SU-DHL-6 (cell line): Measurements from ENCODE around the gene RBM43.

Experiments used
- H2AFZ ChIP-seq: fragments of 200-600 bp; sonication (generic); 2 replicates; pipeline ENCODE4 v1.6.1; 2014; ENCODE audit warnings: low read depth, mild to moderate bottlenecking, moderate library complexity, mixed read lengths, antibody characterized with exemption, low read length; ENCODE audit not compliant: severe bottlenecking
- H3F3A ChIP-seq: fragments of 200-600 bp; shearing (Covaris generic); 2 replicates; pipeline ENCODE4 v1.6.0; 2016; ENCODE audit warnings: antibody characterized with exemption, mild to moderate bottlenecking; ENCODE audit not compliant: insufficient read depth
- H3K27ac ChIP-seq: fragments of 200-600 bp; sonication (generic); 2 replicates; pipeline ENCODE4 v1.5.1; 2016; ENCODE audit warnings: low read depth, mild to moderate bottlenecking, low read length, moderate library complexity, mixed read lengths
- H3K27me3 ChIP-seq: fragments of 200-600 bp; sonication (generic), shearing (Covaris generic); 2 replicates; pipeline ENCODE4 v1.6.0; 2014; ENCODE audit warnings: mild to moderate bottlenecking, low read length
- H3K36me3 ChIP-seq: fragments of 200-600 bp; sonication (generic); 2 replicates; pipeline ENCODE4 v1.6.1; 2014; ENCODE audit warnings: mild to moderate bottlenecking, low read length, mixed read lengths
- H3K4me2 ChIP-seq: fragments of 300-600, 200-600 bp; shearing (Covaris generic), sonication (generic); 2 replicates; pipeline ENCODE4 v1.6.0; 2014; ENCODE audit warnings: low read length, low read depth, mild to moderate bottlenecking; ENCODE audit not compliant: poor library complexity, severe bottlenecking
- H3K4me3 ChIP-seq: fragments of 200-600 bp; sonication (generic); 2 replicates; pipeline ENCODE4 v1.5.1; 2014; ENCODE audit warnings: antibody characterized with exemption, low read length, mild to moderate bottlenecking, mixed read lengths; ENCODE audit not compliant: insufficient read depth, poor library complexity, severe bottlenecking
- H3K79me2 ChIP-seq: fragments of 200-600 bp; sonication (generic); 2 replicates; pipeline ENCODE4 v1.6.1; 2014; ENCODE audit warnings: mild to moderate bottlenecking, low read length, moderate library complexity; ENCODE audit not compliant: insufficient read depth
- H3K9ac ChIP-seq: fragments of 200-600 bp; sonication (generic); 2 replicates; pipeline ENCODE4 v1.7.0; 2014; ENCODE audit warnings: mild to moderate bottlenecking, low read length
- H3K9me2 ChIP-seq: fragments of 200-600 bp; sonication (generic); replicated peaks from 2 replicates; pipeline ENCODE4 v1.6.1; 2014; ENCODE audit warnings: low read length; ENCODE audit not compliant: insufficient read depth
- H3K9me3 ChIP-seq: fragments of 200-600 bp; sonication (generic); 2 replicates; pipeline ENCODE4 v1.6.1; 2014; ENCODE audit warnings: low read length, mixed read lengths; ENCODE audit not compliant: insufficient read depth
- H4K20me1 ChIP-seq: fragments of 200-600 bp; sonication (generic); 2 replicates; pipeline ENCODE4 v1.6.1; 2014; ENCODE audit warnings: low read depth, mild to moderate bottlenecking, antibody characterized with exemption, low read length, moderate library complexity, mixed read lengths
- CTCF ChIP-seq: fragments of 200-600 bp; sonication (generic); IDR thresholded peaks from one replicate; pipeline ENCODE4 v1.5.1; 2017; ENCODE audit warnings: antibody characterized with exemption, mild to moderate bottlenecking, low read length, moderate library complexity; ENCODE audit not compliant: insufficient read depth, poor library complexity, severe bottlenecking
- EZH2phosphoT487 ChIP-seq: fragments of 200-600 bp; sonication (generic), shearing (Covaris generic); conservative IDR thresholded peaks from 2 replicates; pipeline ENCODE4 v1.6.1; 2018; ENCODE audit warnings: mild to moderate bottlenecking, antibody characterized with exemption, low read length, moderate library complexity, mixed read lengths

The RBM43 gene

GRCh38 chr2:151275291-151275690 is 13.6 kb upstream of the RBM43 start:
- Histone ChIP-seq H2AFZ (no peak overlapping the region), H3K27ac (no peak overlapping the region), H3F3A (no peaks in the 10 kb centered on the region), H3K36me3 (no peaks in the 10 kb centered on the region), H4K20me1 (no peaks in the 10 kb centered on the region), H3K9ac (no peak overlapping the region), H3K79me2 (no peaks in the 10 kb centered on the region), H3K27me3 (no peaks in the 10 kb centered on the region), H3K9me3 (no peaks in the 10 kb centered on the region), H3K4me2 (no peak overlapping the region), H3K9me2 (no peaks in the 10 kb centered on the region), H3K4me3 (no peak overlapping the region)
- TF ChIP-seq EZH2phosphoT487 = no peak
- TF ChIP-seq CTCF = no peak

DNA sequence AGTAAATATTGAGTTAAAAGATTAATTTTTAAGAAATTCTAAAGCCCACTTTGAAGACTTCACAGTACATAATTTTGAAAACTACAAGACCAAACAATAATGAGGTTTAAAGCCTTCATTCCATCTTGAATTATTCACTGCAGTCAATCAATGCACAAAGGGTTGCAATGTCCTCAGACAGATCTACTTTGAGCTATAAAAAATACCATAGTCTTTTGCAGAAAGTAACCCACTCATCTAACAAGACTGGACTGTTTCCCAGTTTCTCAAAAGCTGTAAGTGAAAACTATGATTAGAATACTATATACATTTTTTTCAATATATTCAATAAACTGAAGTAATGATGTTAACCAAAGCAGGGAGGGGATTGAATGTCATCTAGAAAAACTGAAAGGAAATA is 10.2 kb upstream of the RBM43 start:
- Histone ChIP-seq H3K9me3 (no peaks in the 10 kb centered on the region), H3K4me2 (no peak overlapping the region), H3K9ac (no peak overlapping the region), H3K36me3 (no peaks in the 10 kb centered on the region), H3K4me3 (no peak overlapping the region), H2AFZ (no peak overlapping the region), H3K27ac (no peak overlapping the region), H3F3A (no peaks in the 10 kb centered on the region), H3K79me2 (no peaks in the 10 kb centered on the region), H3K27me3 (no peaks in the 10 kb centered on the region; the same call in 1 of the 2 replicates), H3K9me2 (no peaks in the 10 kb centered on the region), H4K20me1 (no peaks in the 10 kb centered on the region)
- TF ChIP-seq EZH2phosphoT487 (no peak), CTCF (no peak)

GRCh38 chr2:151269798-151270568 is 8.3 kb upstream of the RBM43 start:
- no peak overlapping the region for H2AFZ ChIP-seq
- H3K9me2 ChIP-seq = no peaks in the 10 kb centered on the region

More at GRCh38 chr2:151269798-151270568, 8.3 kb upstream of the RBM43 start:
- Histone ChIP-seq H3K4me2 (no peak overlapping the region), H3K79me2 (no peaks in the 10 kb centered on the region), H3K27ac (no peak overlapping the region), H3K27me3 (no peaks in the 10 kb centered on the region; the same call in 1 of the 2 replicates), H4K20me1 (no peaks in the 10 kb centered on the region), H3K9ac (no peak overlapping the region), H3K36me3 (no peaks in the 10 kb centered on the region), H3K9me3 (no peaks in the 10 kb centered on the region), H3F3A (no peaks in the 10 kb centered on the region), H3K4me3 (no peak overlapping the region)
- TF ChIP-seq EZH2phosphoT487 = no peak
- TF ChIP-seq CTCF = no peak
